ENCODE results near the gene TTLL11. TPM values are rescaled to one million over a fixed set of nuclear protein-coding genes. Genes with fewer than 3 reads are reported as not detected.
"Not testable (repeated sequence)": the region's sequence is repeated elsewhere in the genome, so short reads cannot be mapped to it uniquely, and the experiment has no call there.

Gene TTLL11
- total RNA-seq, 1 donor from 2014 or later, result 3.6 TPM

- CTCF ChIA-PET, result no interaction called here
- H3K27ac Mint-ChIP-seq, result no peak overlapping the region
- intact Hi-C loops (cut with micrococcal nuclease), result no loop called here
- POLR2A ChIA-PET, result no interaction called here
- no peaks in the 10 kb centered on the region for H3K9me3 Mint-ChIP-seq
- DNase-seq (no peak), ATAC-seq (ENCODE audit: low read depth) (no peak)
- H3K27me3 Mint-ChIP-seq, result no peaks in the 10 kb centered on the region
- no peak overlapping the region for H3K4me3 Mint-ChIP-seq
- H3K4me1 Mint-ChIP-seq, result no peaks in the 10 kb centered on the region
- no peaks in the 10 kb centered on the region for H3K36me3 Mint-ChIP-seq (ENCODE audit: low read depth)
- TF ChIP-seq, protein P1, sequence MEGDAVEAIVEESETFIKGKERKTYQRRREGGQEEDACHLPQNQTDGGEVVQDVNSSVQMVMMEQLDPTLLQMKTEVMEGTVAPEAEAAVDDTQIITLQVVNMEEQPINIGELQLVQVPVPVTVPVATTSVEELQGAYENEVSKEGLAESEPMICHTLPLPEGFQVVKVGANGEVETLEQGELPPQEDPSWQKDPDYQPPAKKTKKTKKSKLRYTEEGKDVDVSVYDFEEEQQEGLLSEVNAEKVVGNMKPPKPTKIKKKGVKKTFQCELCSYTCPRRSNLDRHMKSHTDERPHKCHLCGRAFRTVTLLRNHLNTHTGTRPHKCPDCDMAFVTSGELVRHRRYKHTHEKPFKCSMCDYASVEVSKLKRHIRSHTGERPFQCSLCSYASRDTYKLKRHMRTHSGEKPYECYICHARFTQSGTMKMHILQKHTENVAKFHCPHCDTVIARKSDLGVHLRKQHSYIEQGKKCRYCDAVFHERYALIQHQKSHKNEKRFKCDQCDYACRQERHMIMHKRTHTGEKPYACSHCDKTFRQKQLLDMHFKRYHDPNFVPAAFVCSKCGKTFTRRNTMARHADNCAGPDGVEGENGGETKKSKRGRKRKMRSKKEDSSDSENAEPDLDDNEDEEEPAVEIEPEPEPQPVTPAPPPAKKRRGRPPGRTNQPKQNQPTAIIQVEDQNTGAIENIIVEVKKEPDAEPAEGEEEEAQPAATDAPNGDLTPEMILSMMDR (IDR thresholded peaks at IDR 0.05), result no peak
Observed at GRCh38 chr9:122007837-122008236, 85.3 kb downstream of the TTLL11 start.

DNA sequence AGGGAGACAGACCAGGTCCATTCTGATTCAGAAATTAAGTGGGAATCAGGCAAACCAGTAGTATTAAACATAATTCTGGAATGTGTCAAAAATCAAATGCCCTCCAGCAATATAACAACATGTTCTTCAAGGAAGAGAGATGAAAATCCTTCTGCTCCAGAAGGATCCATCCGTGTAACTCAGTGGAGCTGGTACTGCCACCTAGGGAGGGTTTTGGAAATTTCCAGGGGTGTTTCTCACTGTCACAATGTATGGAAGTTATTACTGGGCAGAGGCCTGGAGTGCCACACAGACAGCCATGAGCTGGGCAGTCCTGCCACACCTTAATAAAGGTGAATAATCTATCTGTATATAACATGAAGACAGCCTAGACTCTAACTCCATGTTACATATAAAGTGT, 87.5 kb downstream of the TTLL11 start:
- Mint-ChIP-seq H3K4me1 (no peaks in the 10 kb centered on the region), H3K9me3 (no peaks in the 10 kb centered on the region), H3K27ac (no peak overlapping the region), H3K27me3 (no peaks in the 10 kb centered on the region), H3K36me3 (ENCODE audit: low read depth) (no peaks in the 10 kb centered on the region), H3K4me3 (no peak overlapping the region)
- intact Hi-C loops (cut with micrococcal nuclease), result no loop called here
- TF ChIP-seq, protein P1 (IDR thresholded peaks at IDR 0.05), result no peak
- ATAC-seq (ENCODE audit: low read depth), result no peak
- CTCF ChIA-PET, result no interaction called here
- POLR2A ChIA-PET, result no interaction called here
- no peak for DNase-seq

- Mint-ChIP-seq H3K27me3 (no peaks in the 10 kb centered on the region), H3K4me1 (no peaks in the 10 kb centered on the region), H3K36me3 (ENCODE audit: low read depth) (no peaks in the 10 kb centered on the region), H3K27ac (no peak overlapping the region), H3K9me3 (no peaks in the 10 kb centered on the region), H3K4me3 (no peak overlapping the region)
- ATAC-seq (ENCODE audit: low read depth) (no peak), DNase-seq (no peak)
- TF ChIP-seq, protein P1 (IDR thresholded peaks at IDR 0.05), result no peak
- ChIA-PET CTCF (no interaction called here), POLR2A (no interaction called here)
- intact Hi-C loops (cut with micrococcal nuclease), result no loop called here
Observed at GRCh38 chr9:122004589-122004988, 88.5 kb downstream of the TTLL11 start.

GRCh38 chr9:122001491-122002201, 91.5 kb downstream of the TTLL11 start:
- H3K9me3 Mint-ChIP-seq, result no peaks in the 10 kb centered on the region
- ATAC-seq (ENCODE audit: low read depth) (no peak), DNase-seq (no peak)
- no peak overlapping the region for H3K27ac Mint-ChIP-seq
- no peaks in the 10 kb centered on the region for H3K36me3 Mint-ChIP-seq (ENCODE audit: low read depth)
- TF ChIP-seq, protein P1 (IDR thresholded peaks at IDR 0.05), result no peak
- H3K4me1 Mint-ChIP-seq, result no peaks in the 10 kb centered on the region
- ChIA-PET CTCF (no interaction called here), POLR2A (interaction anchor here (0.6 kb wide), 1 partner anchor 1696 kb away, joined by 3 read pairs; no protein-coding TSS in a partner anchor)
- intact Hi-C loops (cut with micrococcal nuclease), result no loop called here
- no peak overlapping the region for H3K4me3 Mint-ChIP-seq
- no peaks in the 10 kb centered on the region for H3K27me3 Mint-ChIP-seq

- CTCF ChIA-PET; H3K27me3 Mint-ChIP-seq; DNase-seq; H3K27ac Mint-ChIP-seq; H3K4me1 Mint-ChIP-seq; intact Hi-C loops (cut with micrococcal nuclease); POLR2A ChIA-PET; ATAC-seq (ENCODE audit: low read depth); H3K4me3 Mint-ChIP-seq; H3K36me3 Mint-ChIP-seq (ENCODE audit: low read depth); H3K9me3 Mint-ChIP-seq: not testable (repeated sequence)
Observed at GRCh38 chr9:122000526-122000925, 92.6 kb downstream of the TTLL11 start.

DNA sequence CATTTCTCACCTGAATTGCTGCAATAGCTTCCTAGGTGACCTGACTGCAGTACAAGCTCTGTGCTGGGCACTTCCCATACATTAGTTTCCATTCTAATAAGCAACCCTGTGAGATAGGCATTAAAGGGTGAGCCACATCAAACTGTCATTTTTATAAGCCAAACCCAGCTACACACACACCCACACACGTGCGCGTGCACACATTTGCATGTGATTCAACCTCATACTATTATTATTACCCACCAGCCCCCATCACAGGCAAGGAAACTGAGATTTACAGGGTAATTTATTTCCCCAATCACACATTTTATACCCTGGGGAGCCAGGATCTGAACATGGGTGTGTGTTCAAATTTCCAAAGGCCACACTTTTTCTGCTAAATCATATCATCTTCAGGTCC, 93.6 kb downstream of the TTLL11 start:
- Mint-ChIP-seq H3K4me1 (no peaks in the 10 kb centered on the region), H3K9me3 (no peaks in the 10 kb centered on the region), H3K27ac (no peak overlapping the region), H3K27me3 (no peaks in the 10 kb centered on the region), H3K36me3 (ENCODE audit: low read depth) (no peaks in the 10 kb centered on the region), H3K4me3 (no peak overlapping the region)
- no peak for ATAC-seq (ENCODE audit: low read depth)
- ChIA-PET CTCF (no interaction called here), POLR2A (no interaction called here)
- TF ChIP-seq, protein P1 (IDR thresholded peaks at IDR 0.05), result no peak
- no peak for DNase-seq
- intact Hi-C loops (cut with micrococcal nuclease), result no loop called here

Data from activated B cell treated with CpG ODN at 0.5 μM for 24 hours (primary cell).